Measurements from ENCODE around the gene BAG1.

The BAG1 gene

DNA sequence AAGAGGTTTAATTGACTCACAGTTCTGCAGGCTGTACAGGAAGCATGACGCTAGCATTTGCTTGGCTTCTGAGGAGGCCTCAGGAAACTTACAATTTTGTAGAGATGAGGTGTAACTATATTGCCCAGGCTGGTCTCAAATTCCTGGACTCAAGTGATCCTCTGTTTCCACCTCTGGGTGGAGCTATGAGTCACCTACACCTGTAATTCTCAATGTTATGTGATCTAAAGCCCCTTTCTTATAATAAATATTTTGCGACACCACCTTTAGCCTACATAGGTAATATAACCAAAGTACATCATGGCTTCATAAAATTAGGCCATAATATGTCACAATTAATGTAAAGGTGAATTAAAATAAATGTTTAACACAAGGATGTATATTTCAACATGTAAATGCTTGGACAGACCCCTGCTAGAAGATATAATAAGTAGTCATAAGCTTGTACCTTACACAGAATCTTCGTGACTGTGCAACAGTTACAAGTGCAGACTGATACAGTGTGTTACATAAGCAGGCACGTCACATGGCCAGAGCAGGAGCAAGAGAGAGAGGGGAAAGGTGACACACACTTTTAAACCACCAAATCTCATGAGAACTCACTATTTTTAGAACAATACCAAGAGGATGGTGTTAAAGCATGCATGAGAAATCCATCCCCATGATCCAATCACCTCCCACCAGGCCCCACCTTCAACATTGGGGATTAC, 54.3 kb downstream of the BAG1 start:
- DNase-seq (ENCODE audit: low spot score) = no peak

DNA sequence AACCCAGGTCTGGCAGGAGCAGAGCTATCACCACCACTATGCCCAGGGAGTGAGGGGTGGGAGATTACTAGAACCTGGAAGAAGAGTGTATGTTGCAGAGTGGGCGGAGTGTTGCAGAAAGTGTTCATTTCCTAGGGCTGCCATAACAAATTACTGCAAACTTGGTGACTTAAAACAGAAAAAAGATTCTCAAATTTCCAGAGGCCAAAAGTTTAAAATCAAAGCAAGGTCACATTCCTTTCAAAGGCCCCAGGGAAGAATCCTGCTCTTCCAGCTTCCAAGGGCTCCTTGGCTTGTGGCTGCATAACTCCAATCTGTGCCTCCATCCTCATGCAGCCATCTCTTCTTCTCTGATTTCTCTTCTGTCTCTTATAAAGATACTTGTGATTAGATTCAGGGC, 55.1 kb downstream of the BAG1 start:
- no peak for DNase-seq (ENCODE audit: low spot score)

DNA sequence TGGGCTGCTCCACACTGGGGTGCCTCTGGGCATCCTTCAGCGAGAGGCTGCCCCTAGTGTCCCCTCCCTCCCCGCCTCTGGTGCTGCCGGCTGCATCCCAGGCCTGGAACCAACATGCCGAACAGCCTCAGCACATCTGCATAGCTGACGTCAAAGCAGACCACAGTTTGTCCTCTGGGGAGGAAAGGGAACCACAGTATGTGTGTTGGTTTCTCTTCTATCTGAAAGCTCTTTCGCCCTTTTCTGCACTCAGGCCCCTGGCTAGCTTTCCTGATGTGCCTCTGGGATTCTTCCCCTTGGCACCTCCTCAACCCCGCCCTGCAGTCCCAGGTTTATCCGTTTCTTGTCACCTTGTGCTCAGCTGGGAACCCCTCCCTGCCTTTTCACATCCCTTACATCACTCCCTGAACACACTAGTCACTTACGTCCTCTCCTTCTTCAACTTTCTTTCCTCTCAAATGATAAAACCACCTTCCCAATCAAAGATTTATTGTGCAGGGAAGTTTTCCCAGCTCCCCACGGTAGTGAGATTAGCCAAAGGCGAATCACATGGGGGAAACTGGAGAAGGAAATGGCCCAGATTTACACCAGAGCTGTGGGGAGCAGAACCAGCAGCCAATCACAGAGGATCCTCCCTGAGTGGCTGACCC, 61.8 kb downstream of the BAG1 start:
- DNase-seq (ENCODE audit: low spot score) = no peak
